ENCODE measurements around the gene PAQR5.
"Not testable (repeated sequence)": the region's sequence is repeated elsewhere in the genome, so short reads cannot be mapped to it uniquely, and the experiment has no call there.

The PAQR5 gene

GRCh38 chr15:69285834-69286233, 12.9 kb upstream of the PAQR5 start:
- no peak for DNase-seq (ENCODE audit: extremely low read depth, low read depth)
- H3K4me3 ChIP-seq (replicated peaks; ENCODE audit: low read depth, low read length), result no peak overlapping the region
- no peak for TF ChIP-seq CTCF (IDR thresholded peaks at IDR 0.05; ENCODE audit: low read depth, low read length, missing control alignments)

GRCh38 chr15:69288011-69288410, 10.7 kb upstream of the PAQR5 start:
- no peak for DNase-seq (ENCODE audit: extremely low read depth, low read depth)

GRCh38 chr15:69288531-69289341, 10.0 kb upstream of the PAQR5 start:
- H3K4me3 ChIP-seq (replicated peaks; ENCODE audit: low read depth, low read length), result no peak overlapping the region
- no peak for TF ChIP-seq CTCF (IDR thresholded peaks at IDR 0.05; ENCODE audit: low read depth, low read length, missing control alignments)

More at GRCh38 chr15:69288011-69288410, 10.7 kb upstream of the PAQR5 start:
- H3K4me3 ChIP-seq (replicated peaks; ENCODE audit: low read depth, low read length), result no peak overlapping the region
- no peak for TF ChIP-seq CTCF (IDR thresholded peaks at IDR 0.05; ENCODE audit: low read depth, low read length, missing control alignments)

GRCh38 chr15:69289342-69290146, 9.2 kb upstream of the PAQR5 start:
- no peak overlapping the region for H3K4me3 ChIP-seq (replicated peaks; ENCODE audit: low read depth, low read length)
- TF ChIP-seq CTCF (IDR thresholded peaks at IDR 0.05; ENCODE audit: low read depth, low read length, missing control alignments), result no peak
- DNase-seq (ENCODE audit: extremely low read depth, low read depth), result no peak

More at GRCh38 chr15:69288531-69289341, 10.0 kb upstream of the PAQR5 start:
- no peak for DNase-seq (ENCODE audit: extremely low read depth, low read depth)

GRCh38 chr15:69290346-69291164, 8.2 kb upstream of the PAQR5 start:
- no peak for TF ChIP-seq CTCF (IDR thresholded peaks at IDR 0.05; ENCODE audit: low read depth, low read length, missing control alignments)
- H3K4me3 ChIP-seq (replicated peaks; ENCODE audit: low read depth, low read length), result no peak overlapping the region
- no peak for DNase-seq (ENCODE audit: extremely low read depth, low read depth)

- DNase-seq (ENCODE audit: extremely low read depth, low read depth); H3K4me3 ChIP-seq (replicated peaks; ENCODE audit: low read depth, low read length): not testable (repeated sequence)
These were observed 7.1 kb upstream of the PAQR5 start for GRCh38 chr15:69291651-69292050.

Measured in HFF-Myc (cell line).